CD1c-positive myeloid dendritic cell (primary cell): Measurements from ENCODE around the gene CCDC183.
"Not testable (repeated sequence)": the region's sequence is repeated elsewhere in the genome, so short reads cannot be mapped to it uniquely, and the experiment has no call there.

Experiments used
- DNase-seq: peaks from one replicate; pipeline ENCODE4 v3.0.0-alpha.2; 2016; ENCODE audit errors: extremely low spot score

The CCDC183 gene

DNA sequence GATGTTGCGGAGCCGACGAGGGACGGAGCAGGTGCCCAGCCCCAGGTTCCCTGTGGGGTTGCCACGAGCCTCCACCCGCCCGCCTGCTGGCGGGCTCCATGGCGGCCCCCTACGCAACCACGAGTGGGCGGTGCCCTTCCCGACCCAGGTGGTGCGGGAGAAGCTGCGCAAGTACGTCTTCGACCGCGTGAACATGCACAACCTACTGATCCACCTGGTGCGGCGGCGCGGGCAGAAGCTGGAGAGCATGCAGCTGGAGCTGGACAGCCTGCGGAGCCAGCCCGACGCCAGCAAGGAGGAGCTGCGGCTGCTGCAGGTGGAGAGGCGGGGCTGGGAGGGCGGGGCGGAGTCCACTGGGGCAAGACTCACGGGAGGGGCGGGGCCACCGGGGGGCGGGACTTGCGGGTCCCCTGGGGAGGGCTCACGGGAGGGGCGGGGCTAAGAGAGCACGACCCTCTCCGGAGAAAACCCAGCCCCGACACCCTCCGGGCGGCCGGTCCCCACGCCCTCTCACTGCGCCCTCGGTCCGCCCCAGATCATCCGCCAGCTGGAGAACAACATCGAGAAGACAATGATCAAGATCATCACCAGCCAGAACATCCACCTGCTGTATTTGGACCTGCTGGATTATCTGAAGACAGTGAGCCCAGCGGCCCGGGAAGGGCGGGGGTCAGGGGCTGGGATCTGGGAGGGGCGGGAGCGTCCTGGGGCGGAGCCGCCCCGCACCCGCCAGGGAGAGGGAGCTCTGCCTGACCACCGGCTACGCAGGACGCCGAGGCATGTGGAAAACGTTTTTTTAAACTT lies 3.9 kb downstream of the CCDC183 start:
- DNase-seq: peak; percentile 75

GRCh38 chr9:136802321-136802720 lies 6.2 kb downstream of the CCDC183 start:
- no peak for DNase-seq

DNA sequence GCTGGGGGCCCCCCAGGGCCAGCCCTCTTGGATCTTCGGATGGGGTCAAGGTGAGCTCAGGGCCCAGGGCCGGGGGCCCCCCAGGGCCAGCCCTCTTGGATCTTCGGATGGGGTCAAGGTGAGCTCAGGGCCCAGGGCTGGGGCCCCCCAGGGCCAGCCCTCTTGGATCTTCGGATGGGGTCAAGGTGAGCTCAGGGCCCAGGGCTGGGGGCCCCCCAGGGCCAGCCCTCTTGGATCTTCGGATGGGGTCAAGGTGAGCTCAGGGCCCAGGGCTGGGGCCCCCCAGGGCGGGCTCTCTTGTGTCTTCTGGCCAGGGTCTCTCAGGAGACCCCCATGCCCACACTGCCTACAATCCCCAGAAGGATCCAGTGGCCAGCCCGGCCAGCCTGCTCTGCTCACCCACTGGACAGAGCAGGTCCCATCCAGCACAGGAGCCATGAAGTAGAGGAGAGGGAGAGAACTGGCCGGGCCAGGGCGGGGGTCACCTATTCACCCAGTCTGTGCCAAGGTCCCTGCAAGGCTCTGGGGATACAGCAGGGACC lies 6.9 kb downstream of the CCDC183 start:
- not testable (repeated sequence) for DNase-seq

DNA sequence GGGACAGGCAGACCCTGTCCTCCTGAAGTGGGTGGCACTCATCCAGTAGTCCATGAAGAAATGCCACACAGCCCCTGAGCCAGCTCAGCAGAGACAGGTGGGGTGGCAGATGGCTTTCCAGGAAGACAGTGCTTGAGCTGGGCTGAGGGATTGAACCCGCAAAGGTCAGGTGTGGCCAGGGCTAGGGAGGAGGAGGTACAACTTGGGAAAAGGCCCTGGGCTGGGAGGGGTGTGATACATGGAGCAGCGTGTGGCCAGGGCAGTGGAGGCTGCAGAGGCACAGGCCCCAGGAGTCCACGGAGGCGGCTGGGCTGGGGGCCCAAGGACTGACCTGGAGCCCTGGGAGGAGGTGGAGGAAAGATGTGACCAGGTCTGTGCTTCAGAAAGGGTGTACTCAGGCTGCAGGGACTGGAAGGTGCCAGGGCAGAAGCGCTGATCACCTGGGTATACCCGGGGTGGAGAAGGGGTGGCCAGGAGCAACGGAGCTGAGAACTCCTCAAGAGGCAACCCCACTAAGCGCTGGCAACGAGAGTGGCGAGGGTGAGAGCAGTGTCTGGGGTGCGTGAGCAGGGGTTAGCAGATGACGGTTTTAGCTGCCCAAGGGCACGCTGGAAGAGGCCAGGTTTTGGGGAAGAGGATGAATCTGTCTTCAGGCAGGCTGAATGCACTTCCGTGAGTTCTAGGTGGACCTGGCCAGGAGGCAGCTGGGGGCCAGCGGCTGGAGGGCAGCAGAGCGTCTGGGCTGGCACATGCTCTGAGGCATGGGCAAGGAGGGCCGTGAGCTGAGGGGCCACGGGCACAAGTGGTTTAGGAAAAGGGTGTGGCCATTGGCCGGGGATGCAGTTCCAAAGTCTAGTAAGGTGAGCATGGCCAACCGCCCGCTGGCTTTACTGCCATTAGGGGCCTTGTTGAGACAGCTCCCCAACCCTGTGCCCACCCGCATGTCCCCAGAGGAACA lies 7.7 kb downstream of the CCDC183 start:
- DNase-seq: no peak

DNA sequence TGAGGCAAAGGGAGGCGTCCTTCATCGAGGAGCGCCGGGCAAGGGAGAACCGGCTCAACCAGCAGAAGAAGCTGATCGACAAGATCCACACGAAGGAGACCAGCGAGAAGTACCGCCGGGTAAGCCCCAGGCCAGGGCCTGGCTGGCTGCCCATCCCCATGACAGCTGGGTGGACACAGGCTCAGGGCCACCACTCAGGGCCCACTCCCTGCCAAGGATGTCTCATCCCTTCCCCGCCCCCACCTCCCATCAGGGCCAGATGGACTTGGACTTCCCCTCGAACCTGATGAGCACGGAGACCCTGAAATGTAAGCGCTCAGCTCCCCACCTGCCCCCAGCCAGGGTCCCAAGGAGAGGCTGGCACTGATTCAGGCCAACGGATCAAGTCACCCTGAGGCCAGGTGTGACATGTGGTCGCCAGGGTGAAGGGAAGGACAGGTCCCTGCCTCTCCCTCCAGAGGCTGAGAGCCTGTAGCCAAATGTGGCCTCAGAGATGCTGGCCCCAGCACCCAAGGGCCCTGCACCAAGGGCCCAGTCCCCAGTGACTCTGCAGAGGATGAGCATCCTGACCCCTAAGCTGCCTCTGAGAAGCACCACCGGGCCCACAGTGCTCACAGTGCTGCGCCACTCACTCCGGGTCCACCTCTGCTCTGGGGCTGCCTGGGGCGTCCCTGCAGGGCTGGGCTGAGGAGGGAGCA lies 8.5 kb downstream of the CCDC183 start:
- no peak for DNase-seq

- no peak for DNase-seq
Measured at GRCh38 chr9:136805207-136805740, 9.1 kb downstream of the CCDC183 start.

DNA sequence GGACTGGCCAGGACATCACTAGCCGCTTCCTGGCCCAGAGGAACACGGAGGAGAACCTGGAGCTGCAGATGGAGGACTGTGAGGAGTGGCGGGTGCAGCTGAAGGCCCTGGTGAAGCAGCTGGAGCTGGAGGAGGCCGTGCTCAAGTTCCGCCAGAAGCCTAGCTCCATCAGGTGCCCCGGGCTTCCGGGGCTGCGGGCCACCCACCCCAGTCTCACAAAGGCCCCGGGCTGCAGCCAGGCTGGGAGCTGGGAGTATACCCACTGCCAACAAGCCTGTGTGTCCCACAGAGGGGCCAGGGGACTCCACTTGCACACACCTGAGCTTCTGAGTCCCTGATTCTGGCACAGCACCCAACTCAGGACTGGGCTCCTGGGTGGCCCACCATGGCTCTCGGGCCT lies 9.9 kb downstream of the CCDC183 start:
- DNase-seq: no peak

- no peak for DNase-seq
Measured at GRCh38 chr9:136806631-136807201, 10.6 kb downstream of the CCDC183 start.

GRCh38 chr9:136807281-136808074 lies 11.3 kb downstream of the CCDC183 start, which contains the start of gene RABL6:
Gene RABL6 (plus strand): TSS chr9:136807948. CDS start chr9:136808197, 249 bp downstream.
- DNase-seq: peak; percentile 91

- DNase-seq: peak; percentile 6
Measured at GRCh38 chr9:136808075-136808805, 12.1 kb downstream of the CCDC183 start.

DNA sequence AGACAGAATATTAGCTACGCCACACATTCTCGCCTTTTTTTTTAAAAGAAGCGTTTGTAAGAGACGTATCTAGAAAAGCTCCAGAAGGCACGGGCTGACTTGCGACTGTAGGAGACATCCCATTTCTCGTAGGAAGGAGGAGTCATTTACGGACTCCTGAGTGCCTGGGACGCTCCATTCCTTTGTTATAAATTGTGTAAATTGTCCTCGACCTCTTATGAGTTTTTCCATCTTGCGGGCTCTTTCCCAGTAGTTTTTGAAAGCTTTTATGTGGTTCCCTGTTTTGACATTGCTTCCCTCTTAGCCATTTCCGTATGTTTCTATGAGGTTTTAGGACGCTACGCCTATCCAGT lies 12.6 kb downstream of the CCDC183 start:
- peak; percentile 41 for DNase-seq

- no peak for DNase-seq
Measured at GRCh38 chr9:136814725-136815421, 18.7 kb downstream of the CCDC183 start.

DNA sequence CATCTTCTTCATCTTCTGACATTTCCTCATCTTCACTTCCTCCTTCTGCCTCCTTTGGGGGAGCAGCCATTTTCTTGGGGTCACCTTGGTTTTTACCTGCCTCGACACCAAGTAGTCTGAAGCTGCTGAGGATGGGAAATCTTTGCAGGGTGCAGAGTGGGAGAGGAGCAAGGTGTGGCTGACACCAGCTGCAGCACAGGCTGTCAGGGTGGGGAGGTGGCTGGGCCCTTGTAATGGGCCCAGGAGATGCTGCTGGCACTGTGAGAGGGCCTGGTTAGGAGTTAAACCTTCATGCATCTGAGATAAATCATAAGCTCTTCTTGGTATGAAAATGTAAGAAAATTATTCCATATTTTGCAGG lies 19.3 kb downstream of the CCDC183 start:
- no peak for DNase-seq

DNA sequence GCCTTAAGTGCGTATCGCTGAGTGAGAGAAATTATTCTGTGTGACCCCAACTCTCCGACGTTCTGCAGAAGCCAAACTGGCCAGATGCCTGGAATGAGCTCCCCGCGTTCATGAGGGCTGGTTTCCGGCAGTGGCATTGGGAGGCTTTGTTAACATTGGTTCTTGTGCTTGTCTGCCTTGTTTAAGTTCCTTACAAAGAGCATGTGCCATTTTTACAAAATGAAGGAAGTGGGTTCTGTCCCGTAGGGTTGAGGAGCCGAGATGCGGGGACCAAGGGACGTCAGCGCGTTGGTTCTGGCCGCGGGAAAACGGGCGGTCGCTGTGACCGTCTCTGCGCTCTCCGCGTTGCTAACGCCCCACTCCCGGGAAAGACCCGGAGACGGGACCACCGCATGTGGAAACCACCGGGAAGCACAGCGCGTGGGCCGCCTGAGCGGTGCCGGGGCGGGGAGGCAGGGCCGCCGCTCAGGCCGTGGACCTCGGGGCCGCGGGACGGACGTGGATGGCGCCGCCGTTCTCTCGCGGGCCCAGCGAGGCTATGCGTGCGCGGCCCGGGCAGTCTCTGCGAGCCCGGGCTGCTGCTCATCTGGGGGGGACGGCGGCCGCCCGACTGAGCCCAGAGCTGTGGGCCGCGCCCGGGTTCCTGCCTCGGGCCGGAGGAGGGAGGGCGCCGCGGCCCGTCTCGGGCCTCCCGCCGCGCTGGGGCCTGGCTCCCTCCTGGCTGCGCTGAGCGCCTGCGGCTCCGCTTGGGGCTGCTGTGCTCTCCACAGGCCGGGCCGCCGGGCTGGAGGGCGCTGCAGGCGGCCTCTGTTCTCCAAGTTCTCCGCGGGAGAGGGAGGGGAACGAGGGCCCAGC lies 25.1 kb downstream of the CCDC183 start:
- peak; percentile 31 for DNase-seq

DNA sequence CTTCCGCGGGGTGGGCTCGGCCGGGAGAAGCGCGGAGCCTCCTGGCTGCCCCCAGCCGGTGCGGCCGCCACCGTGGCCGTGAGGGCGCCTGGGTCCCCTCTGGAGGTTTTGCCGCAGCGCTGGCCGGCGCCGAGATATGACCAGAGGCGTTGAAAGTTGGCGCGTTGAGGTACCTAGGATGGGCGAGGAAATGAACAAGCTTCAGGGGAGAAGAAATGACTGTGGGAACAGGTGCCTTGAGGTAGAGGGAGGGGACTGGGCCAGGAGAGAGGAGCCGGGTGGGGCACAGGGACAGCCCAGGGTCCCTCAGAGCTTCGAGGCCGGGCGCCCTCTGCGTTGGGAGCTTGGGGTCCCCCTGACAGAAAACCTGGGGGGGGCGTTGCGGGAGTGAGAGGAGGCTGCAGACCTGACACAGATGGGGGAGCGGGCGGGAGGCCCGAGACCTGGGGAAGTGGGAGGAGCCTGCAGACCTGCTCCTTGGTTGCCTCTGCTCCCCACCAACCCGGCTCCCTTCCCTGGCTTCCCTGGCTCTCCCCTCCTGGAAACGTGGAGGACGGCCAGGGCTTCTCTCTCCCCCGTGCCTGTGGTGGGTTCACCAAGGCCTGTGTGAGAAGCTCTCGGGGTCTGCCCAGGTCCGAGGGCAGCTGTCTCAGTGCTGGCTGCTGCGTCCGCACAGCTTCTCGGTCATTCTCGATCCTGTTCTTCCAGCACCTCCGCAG lies 25.8 kb downstream of the CCDC183 start:
- no peak for DNase-seq

DNA sequence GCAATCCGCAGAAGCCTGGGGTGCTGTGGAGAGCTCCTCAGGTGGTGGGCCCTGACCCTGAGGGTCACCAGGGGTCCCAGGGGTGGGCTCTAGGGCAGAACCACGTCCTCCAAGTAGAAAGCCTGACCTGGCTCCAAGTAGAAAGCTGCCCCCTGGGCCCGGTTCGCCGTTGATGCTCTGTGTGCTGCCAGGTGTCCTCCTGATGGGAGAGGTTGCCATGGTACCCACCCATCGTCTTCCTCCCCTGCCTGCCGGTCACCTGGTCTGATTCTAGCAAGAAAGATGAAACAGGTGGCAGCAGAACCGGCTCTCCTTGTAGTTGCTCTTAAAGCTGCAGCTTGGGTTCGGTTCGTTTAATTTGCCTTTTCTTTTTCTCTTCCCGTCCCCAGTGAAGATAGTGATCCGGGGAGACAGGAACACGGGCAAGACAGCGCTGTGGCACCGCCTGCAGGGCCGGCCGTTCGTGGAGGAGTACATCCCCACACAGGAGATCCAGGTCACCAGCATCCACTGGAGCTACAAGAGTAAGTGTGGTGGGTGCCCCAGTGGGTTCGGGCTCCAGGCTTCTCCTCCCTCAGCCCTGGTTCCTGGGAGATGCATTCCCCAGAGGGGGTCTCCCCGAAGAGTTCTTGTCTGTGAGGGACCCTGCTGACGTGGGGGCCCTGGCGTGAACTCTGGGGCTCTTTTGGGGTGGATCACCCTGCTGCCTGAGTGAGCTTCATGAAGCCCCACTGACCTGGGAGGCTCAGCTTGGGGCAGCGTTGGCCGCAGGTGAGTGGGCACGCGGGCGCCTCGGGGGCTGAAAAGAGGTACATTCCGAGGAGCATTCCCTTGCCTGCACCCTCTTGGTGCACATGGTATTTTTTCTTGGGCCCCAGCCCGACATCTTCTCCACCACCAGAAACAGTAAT lies 27.3 kb downstream of the CCDC183 start:
- DNase-seq: no peak
